Activated T-cell treated with anti-CD3 and anti-CD28 coated beads for 1 hour (primary cell): ENCODE measurements around the gene PRR20E.
"Not testable (repeated sequence)": the region's sequence is repeated elsewhere in the genome, so short reads cannot be mapped to it uniquely, and the experiment has no call there.

ENCODE experiments used
- DNase-seq: peaks from one replicate; pipeline ENCODE4 v3.0.0-alpha.2; 2020; ENCODE audit warnings: low read depth

PRR20E gene

GRCh38 chr13:57166897-57167296 is at the start of gene PRR20E:
TSS of gene PRR20E (plus strand) at chr13:57167197. CDS start at chr13:57167584, 387 bp downstream.
- DNase-seq, result not testable (repeated sequence)

- no peak for DNase-seq
Measured at GRCh38 chr13:57123681-57124080, 43.3 kb upstream of the PRR20E start.

GRCh38 chr13:57128909-57129308 is 38.1 kb upstream of the PRR20E start:
- DNase-seq, result no peak

GRCh38 chr13:57136093-57136492 is 30.9 kb upstream of the PRR20E start:
- DNase-seq, result no peak

GRCh38 chr13:57137585-57137984 is 29.4 kb upstream of the PRR20E start:
- no peak for DNase-seq

- DNase-seq, result no peak
Measured at GRCh38 chr13:57138988-57139387, 28.0 kb upstream of the PRR20E start.

DNA sequence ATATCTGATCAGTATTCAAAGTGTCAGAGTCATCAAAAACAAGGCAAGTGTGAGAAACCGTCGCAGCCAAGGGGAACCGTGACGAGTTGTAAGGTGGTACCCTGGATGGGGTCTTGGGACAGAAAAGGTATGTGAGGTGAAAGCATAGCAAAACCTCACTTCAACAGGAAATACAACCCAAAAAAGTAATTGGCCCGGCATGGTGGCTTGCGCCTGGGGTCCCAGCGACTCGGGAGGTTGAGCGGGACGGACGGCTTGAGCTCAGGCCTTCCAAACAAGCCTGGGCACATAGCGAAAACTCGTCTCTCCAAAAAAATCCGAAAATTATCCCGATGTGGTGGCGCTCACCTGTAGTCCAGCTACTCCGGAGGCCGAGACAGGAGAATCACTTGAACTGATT is 27.2 kb upstream of the PRR20E start:
- DNase-seq, result not testable (repeated sequence)

DNA sequence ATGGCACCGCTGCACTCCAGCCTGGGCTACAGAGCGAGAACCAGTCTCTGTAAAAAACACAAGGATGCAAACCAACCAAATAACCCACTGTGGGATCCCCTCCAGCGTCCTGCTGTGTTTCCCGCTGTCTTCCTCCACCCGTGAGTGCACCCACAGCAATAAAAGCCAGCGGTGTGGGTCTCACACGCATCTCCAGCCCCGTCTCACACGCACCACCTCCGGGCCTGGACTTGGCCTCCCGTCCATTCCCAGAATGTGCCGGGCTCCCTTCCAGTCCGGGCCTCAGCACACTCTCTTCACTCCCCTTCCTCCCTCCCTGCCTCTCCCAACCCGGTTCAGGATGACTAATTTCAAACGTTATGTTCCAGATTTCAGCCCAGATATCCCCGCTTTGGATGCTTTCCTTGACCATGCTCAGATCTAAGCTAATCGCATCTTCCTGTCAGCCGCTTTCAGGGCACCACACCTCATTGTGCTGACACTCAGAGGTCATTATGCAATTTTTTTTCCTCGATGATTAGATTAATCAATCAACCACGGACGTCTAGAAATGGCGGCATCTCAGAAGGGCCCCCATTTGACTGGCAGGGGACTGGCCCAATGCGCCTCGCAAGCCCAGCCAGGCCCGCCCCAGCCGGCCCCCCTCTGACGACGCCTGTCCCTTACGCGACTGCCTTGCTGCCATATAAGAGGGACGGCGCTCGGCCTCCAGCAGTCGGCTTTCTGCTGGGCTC is 26.6 kb upstream of the PRR20E start, which contains the start of gene PRR20A:
Gene PRR20A, plus strand, starts transcription at position 684 of the 734 bp plus-strand sequence. CDS start 387 bp downstream, outside the sequence.
- not testable (repeated sequence) for DNase-seq

- DNase-seq, result not testable (repeated sequence)
Measured at GRCh38 chr13:57147188-57147587, 19.8 kb upstream of the PRR20E start, which contains the start of gene PRR20B. TSS of gene PRR20B (plus strand) at chr13:57147488. CDS start at chr13:57147875, 387 bp downstream.

- not testable (repeated sequence) for DNase-seq
Measured at GRCh38 chr13:57148106-57148505, 18.9 kb upstream of the PRR20E start.

DNA sequence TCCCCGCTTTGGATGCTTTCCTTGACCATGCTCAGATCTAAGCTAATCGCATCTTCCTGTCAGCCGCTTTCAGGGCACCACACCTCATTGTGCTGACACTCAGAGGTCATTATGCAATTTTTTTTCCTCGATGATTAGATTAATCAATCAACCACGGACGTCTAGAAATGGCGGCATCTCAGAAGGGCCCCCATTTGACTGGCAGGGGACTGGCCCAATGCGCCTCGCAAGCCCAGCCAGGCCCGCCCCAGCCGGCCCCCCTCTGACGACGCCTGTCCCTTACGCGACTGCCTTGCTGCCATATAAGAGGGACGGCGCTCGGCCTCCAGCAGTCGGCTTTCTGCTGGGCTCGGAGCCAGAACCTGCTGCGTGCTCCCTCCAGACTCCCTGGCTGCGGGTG is 13.2 kb upstream of the PRR20E start, which contains the start of gene PRR20C:
Gene PRR20C, plus strand, starts transcription at position 301 of the 400 bp plus-strand sequence. CDS start 387 bp downstream, outside the sequence.
- not testable (repeated sequence) for DNase-seq

- not testable (repeated sequence) for DNase-seq
Measured at GRCh38 chr13:57160332-57160731, 6.7 kb upstream of the PRR20E start, which contains the start of gene PRR20D. TSS of gene PRR20D (plus strand) at chr13:57160632. CDS start at chr13:57161019, 387 bp downstream.

DNA sequence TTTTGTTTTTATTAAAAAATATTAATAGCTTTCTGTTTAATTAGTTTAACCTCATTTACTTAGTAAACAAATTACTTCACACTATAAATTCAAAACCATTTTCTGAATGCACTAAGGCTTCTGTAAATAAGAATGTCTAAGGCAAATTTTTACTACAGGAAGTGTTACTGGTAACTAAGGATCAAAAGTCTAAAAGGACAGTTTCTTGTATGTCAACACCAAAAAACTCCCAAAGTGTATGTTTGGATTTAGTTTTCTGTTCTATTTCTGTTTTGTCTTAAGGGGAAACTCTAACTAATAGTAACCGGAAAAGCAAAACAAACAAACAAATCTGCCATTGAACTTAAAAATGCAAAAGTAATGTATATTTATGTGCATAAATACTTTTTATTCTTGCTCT is 24.7 kb downstream of the PRR20E start:
- no peak for DNase-seq

DNA sequence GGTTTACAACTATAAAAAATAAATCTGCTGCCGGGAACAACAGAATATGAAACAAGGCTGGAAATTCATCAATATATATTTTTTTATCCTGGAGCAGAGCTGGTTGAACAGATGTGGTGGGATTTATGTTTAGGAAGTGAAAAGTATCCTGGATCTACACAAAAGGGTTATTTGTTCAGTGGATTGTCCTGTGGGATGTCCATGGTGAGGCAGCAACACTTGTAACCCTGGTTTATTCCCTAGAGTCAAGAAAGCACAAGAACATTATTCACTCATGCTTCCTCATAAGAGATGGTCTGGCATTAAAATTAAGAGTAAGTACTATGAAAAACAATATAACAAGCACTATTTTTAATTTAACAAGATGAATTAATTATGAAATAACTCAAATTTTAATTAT is 46.0 kb downstream of the PRR20E start:
- DNase-seq, result no peak
